Fibroblast of lung (primary cell): ENCODE measurements around the gene MYRIP. TPM values are rescaled to one million over a fixed set of nuclear protein-coding genes. Genes with fewer than 3 reads are reported as not detected.

Source experiments
- DNase-seq, 2 donors: peaks; one replicate each; pipeline versions ENCODE4 v3.0.0 to v3.0.0-alpha.2; 2010; ENCODE audit warnings: low read depth in 2 of 2
- H2AFZ ChIP-seq: 2 replicates; pipeline ENCODE4 v1.5.1; 2012; ENCODE audit warnings: low read length, control low read depth, inconsistent platforms
- H3K27ac ChIP-seq: 2 replicates; pipeline ENCODE4 v1.5.1; 2011; ENCODE audit warnings: low read length, control low read depth; ENCODE audit not compliant: insufficient read depth
- H3K27me3 ChIP-seq: 2 replicates; pipeline ENCODE4 v1.5.1; 2011; ENCODE audit warnings: mild to moderate bottlenecking, low read length; ENCODE audit not compliant: control insufficient read depth, insufficient read depth
- H3K36me3 ChIP-seq: 2 replicates; pipeline ENCODE4 v1.5.1; 2011; ENCODE audit warnings: low read length; ENCODE audit not compliant: control insufficient read depth, insufficient read depth
- H3K4me1 ChIP-seq: 2 replicates; pipeline ENCODE4 v1.5.1; 2011; ENCODE audit warnings: low read length; ENCODE audit not compliant: control insufficient read depth, insufficient read depth; ENCODE audit errors: extremely low read depth
- H3K4me2 ChIP-seq: 2 replicates; pipeline ENCODE4 v1.5.1; 2011; ENCODE audit warnings: low read length, control low read depth; ENCODE audit not compliant: insufficient read depth; ENCODE audit errors: extremely low read depth
- H3K4me3 ChIP-seq, 4 experiments: fragments of 200-600 bp in 1 of 4; sonication (generic) in 1 of 4; replicated peaks in 1 of 4; 2 replicates each; pipeline ENCODE4 v1.5.1; 2011 to 2016; ENCODE audit warnings: low read length in 4 of 4, low read depth in 3 of 4, mild to moderate bottlenecking in 3 of 4, control low read depth in 2 of 4, inconsistent platforms in 1 of 4, mixed read lengths in 1 of 4; ENCODE audit not compliant: insufficient read depth in 1 of 4; ENCODE audit errors: control extremely low read depth in 1 of 4
- H3K79me2 ChIP-seq: 2 replicates; pipeline ENCODE4 v1.5.1; 2012; ENCODE audit warnings: mild to moderate bottlenecking, low read length, inconsistent platforms; ENCODE audit not compliant: control insufficient read depth, insufficient read depth
- H3K9ac ChIP-seq: 2 replicates; pipeline ENCODE4 v1.5.1; 2011; ENCODE audit warnings: mild to moderate bottlenecking, low read length, control low read depth; ENCODE audit not compliant: insufficient read depth
- H3K9me3 ChIP-seq: 2 replicates; pipeline ENCODE4 v1.5.1; 2012; ENCODE audit warnings: low read depth, low read length; ENCODE audit not compliant: control insufficient read depth, insufficient read depth
- H4K20me1 ChIP-seq: 2 replicates; pipeline ENCODE4 v1.5.1; 2011; ENCODE audit warnings: low read length; ENCODE audit not compliant: control insufficient read depth, insufficient read depth; ENCODE audit errors: extremely low read depth
- CTCF ChIP-seq, 2 donors: IDR thresholded peaks in 1 of 2; conservative IDR thresholded peaks in 1 of 2; 1 replicate in 1 of 2; 2 replicates in 1 of 2; pipeline ENCODE4 v1.5.1; 2011 to 2012; ENCODE audit warnings: low read length in 2 of 2, control low read depth in 1 of 2, inconsistent platforms in 1 of 2, low read depth in 1 of 2, mild to moderate bottlenecking in 1 of 2
- EZH2 ChIP-seq: IDR thresholded peaks from 2 replicates; pipeline ENCODE4 v1.5.1; 2012; ENCODE audit warnings: low read length, control low read depth, mild to moderate bottlenecking; ENCODE audit errors: missing control alignments
- polyA plus RNA-seq, 2 donors: library from polyadenylated mRNA; depleted of rRNA in 1 of 2; stranded (reverse) in 1 of 2; unstranded in 1 of 2; fragments of >200 nt; gene quantifications; 2 replicates each; pipeline ENCODE4 v1.2.1, GENCODE V29; 2011 to 2012; ENCODE audit warnings: missing spikeins in 1 of 2
- total RNA-seq: library from RNA; depleted of rRNA; stranded (reverse); fragments of >200 nt; gene quantifications from 2 replicates; pipeline ENCODE4 v1.2.1, GENCODE V29; 2014

MYRIP gene
- total and polyA plus RNA-seq, 2 donors (not counting 1 experiment from before 2014, with no cell fraction given) = 0.02 TPM; not detected in 1

- H4K20me1 ChIP-seq = no peaks in the 10 kb centered on the region
- no peak overlapping the region for H3K9ac ChIP-seq
- no peaks in the 10 kb centered on the region for H3K9me3 ChIP-seq
- H3K36me3 ChIP-seq = no peaks in the 10 kb centered on the region
- H3K4me1 ChIP-seq = no peaks in the 10 kb centered on the region
- no peak for DNase-seq
- TF ChIP-seq EZH2 (no peak), CTCF (conservative IDR thresholded peaks at IDR 0.05 in 1 of 2, IDR thresholded peaks at IDR 0.05 in 1 of 2; ENCODE audit: low read depth in 1 of 2, low read length in 2 of 2) (no peak)
- no peak overlapping the region for H2AFZ ChIP-seq
- H3K4me2 ChIP-seq = no peak overlapping the region
- H3K4me3 ChIP-seq = no peak overlapping the region
- H3K27me3 ChIP-seq = no peaks in the 10 kb centered on the region
- no peaks in the 10 kb centered on the region for H3K79me2 ChIP-seq
- H3K27ac ChIP-seq = no peak overlapping the region
Measured at GRCh38 chr3:39936848-39937247, 127.4 kb downstream of the MYRIP start.

GRCh38 chr3:39937315-39937714 is 127.9 kb downstream of the MYRIP start:
- TF ChIP-seq EZH2 (no peak), CTCF (conservative IDR thresholded peaks at IDR 0.05 in 1 of 2, IDR thresholded peaks at IDR 0.05 in 1 of 2; ENCODE audit: low read depth in 1 of 2, low read length in 2 of 2) (no peak)
- H2AFZ ChIP-seq = no peak overlapping the region
- no peaks in the 10 kb centered on the region for H3K9me3 ChIP-seq
- H3K27ac ChIP-seq = no peak overlapping the region
- no peak overlapping the region for H3K4me3 ChIP-seq
- H3K36me3 ChIP-seq = no peaks in the 10 kb centered on the region
- DNase-seq = no peak
- no peaks in the 10 kb centered on the region for H3K27me3 ChIP-seq
- H3K9ac ChIP-seq = no peak overlapping the region
- H4K20me1 ChIP-seq = no peaks in the 10 kb centered on the region
- no peak overlapping the region for H3K4me2 ChIP-seq
- H3K79me2 ChIP-seq = no peaks in the 10 kb centered on the region
- H3K4me1 ChIP-seq = no peaks in the 10 kb centered on the region

- no peaks in the 10 kb centered on the region for H3K36me3 ChIP-seq
- no peak overlapping the region for H3K9ac ChIP-seq
- no peaks in the 10 kb centered on the region for H3K9me3 ChIP-seq
- H3K4me3 ChIP-seq = no peak overlapping the region
- no peaks in the 10 kb centered on the region for H3K4me1 ChIP-seq
- DNase-seq = no peak
- H3K4me2 ChIP-seq = no peak overlapping the region
- no peaks in the 10 kb centered on the region for H3K27me3 ChIP-seq
- no peaks in the 10 kb centered on the region for H4K20me1 ChIP-seq
- no peak overlapping the region for H3K27ac ChIP-seq
- no peaks in the 10 kb centered on the region for H3K79me2 ChIP-seq
- no peak overlapping the region for H2AFZ ChIP-seq
- TF ChIP-seq CTCF (conservative IDR thresholded peaks at IDR 0.05 in 1 of 2, IDR thresholded peaks at IDR 0.05 in 1 of 2; ENCODE audit: low read depth in 1 of 2, low read length in 2 of 2) (no peak), EZH2 (no peak)
Measured at GRCh38 chr3:39937874-39938273, 128.5 kb downstream of the MYRIP start.
